Activated gamma-delta T cell treated with anti-CD3 and anti-CD28 coated beads, Interleukin-2, amount 50 U/mL, for 16 hours (primary cell): ENCODE results near the gene ERLIN1.
"Not testable (repeated sequence)": the region's sequence is repeated elsewhere in the genome, so short reads cannot be mapped to it uniquely, and the experiment has no call there.

Experiments
- DNase-seq: peaks from one replicate; pipeline ENCODE4 v3.0.0-alpha.2; 2020; ENCODE audit warnings: low read depth

The ERLIN1 gene

DNA sequence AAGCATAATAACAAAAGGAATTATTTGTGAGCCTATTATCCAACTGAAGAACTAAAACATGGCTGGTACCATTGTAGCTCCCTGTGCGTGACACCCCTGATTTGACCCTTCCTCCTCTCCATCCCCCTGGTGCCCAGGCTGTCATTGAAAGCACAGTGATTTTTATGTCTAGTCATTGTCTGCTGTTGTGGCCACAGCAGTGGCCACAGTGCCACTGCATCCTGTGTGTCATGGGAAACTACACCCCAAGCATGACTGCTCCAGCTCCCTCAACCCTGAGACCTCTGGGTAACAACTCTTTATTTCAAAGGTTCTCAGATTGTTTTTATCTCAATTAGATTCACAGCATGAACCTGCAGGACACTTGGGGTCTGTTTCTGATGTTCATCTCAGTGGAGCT, 52.0 kb downstream of the ERLIN1 start:
- DNase-seq: no peak

DNA sequence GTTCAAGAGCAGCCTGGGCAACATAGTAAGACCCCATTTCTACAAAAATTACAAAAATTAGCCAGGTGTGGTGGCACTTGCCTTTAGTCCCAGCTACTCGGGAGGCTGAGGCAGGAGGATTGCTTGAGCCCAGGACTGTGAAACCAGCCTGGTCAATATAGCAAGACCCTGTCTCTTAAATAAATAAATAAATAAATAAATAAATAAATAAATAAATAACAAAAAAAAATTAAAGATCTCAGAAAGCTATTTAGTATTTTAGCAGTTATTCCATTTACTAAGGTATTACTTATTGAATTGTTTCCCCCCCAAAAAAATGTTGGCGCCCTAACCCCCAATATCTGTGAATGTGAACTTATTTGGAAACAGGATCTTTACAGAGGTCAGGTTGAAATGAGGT, 53.4 kb downstream of the ERLIN1 start:
- no peak for DNase-seq

DNA sequence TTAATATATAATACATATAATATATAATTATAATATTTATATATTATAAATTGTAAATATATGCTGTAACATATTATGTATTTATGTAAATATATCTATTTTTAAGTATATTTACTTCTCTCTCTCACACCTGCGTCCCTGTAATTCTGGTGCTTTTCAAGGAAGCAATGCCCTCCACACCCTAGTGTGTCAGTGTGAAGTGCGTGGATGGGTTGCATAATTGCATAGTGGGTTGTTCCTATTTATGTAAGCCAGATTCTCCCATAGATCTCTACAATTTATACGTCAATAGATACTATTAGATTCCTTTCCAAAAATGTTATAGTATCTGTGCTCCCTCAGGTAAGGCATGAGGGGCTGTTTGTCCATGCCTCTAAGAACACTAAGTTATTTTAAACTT, 54.3 kb downstream of the ERLIN1 start:
- no peak for DNase-seq

DNA sequence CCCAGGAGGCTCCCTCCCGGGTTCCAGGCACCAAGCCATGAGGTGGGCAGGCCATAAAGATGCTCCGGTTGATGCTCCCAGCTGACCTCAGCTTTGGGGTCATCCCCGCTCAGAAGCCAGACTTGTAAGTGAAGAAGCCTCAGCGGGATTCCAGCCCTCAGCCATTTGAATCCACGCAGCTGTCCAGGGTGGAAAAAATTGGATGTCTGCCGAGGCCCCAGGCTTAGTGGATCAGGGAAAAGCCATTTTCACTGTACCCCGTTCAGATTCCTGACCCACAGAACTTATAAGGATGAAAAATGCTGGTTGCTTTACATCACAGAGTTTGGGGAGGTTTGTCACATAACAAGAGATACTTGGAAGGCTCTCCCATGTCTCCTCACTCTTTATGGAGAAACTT, 55.0 kb downstream of the ERLIN1 start:
- DNase-seq: no peak

DNA sequence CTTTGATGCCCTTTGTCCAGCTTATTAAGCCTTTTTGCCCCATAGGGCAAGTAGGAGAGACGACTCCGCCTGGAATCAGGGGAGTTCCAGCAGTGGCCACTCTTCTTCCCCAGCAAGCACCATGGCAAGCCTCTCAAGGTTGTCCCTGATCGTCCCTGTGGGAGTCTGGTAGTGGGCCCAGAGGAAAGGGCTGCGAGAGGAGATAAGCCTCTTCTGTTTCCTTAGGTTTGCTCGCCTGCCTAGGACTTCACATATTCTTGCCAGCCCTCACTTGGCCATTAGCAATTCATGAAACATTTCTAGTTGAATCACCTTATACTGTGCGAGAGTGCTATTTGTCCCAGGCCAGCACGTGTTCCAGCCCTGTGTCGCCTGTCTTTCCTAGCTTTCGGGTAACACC, 56.4 kb downstream of the ERLIN1 start:
- no peak for DNase-seq

DNA sequence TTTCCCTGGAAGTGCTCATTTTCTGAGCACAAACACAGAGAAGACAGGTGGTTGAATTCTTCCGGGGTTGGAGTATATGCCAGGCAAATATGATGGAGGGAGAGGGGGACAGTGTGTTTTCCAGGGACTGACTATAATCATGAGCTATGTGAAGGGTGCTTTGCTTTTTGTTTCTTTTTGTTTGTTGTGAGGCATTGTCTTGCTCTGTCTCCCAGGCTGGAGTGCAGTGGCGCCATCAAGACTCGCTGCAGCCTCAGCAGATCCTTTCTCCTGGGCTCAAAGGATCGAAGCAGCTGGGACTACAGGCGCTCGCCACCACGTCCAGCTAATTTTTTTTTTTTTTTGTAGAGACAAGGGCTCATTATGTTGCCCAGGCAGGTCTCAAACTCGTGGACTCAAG, 56.9 kb downstream of the ERLIN1 start:
- DNase-seq: no peak

DNA sequence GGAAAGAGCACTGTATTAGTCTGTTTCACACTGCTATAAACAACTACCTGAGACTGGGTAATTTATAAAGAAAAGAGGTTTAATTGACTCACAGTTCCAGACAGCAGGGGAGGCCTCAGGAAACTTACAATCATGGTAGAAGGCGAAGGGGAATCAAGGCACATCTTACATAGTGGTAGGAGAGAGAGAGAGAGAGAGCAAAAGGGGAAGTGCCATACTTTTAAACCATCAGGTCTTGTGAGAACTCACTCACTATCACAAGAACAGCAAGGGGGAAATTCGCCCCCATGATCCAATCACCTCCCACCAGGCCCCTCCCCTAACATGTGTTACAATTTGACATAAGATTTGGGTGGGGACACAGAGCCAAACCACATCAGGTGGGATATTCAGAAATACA, 60.5 kb downstream of the ERLIN1 start:
- DNase-seq: not testable (repeated sequence)

DNA sequence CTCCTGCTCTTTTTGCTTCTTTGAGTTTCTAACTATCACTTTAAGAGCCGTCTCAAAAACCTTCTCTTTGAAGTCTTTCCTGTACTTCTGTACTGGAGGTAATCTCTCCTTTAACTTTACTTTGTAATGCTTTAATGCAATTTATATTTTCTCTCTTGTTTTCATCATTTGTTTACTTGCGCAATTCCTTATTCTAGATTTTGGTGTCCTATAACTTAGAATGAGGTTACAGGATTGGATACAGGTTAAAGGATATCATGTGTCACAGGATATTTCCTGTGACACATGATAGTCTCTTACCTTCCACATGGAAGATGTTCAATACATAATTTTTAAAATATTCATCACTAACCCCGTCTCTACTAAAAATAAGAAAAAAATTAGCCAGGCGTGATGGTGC, 61.7 kb downstream of the ERLIN1 start:
- DNase-seq: no peak

DNA sequence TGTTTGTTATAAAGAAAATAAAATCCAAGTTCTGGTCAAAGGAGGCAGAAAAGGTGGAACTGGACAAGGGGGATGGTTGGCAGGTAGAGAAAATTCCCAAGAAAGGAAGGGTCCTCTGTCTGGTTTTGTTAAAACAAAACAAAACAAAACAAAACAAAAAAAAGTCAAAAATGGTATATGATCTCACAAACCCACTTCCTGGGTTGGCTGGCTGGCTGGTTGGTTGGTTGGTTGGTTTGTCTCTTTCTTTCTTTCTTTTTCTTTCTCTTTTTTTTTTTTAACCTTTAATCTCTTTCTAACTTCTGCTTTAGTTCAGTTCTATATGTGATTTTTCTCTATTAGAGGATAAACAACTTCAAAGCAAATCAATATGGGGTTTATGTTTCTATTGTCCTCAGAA, 63.0 kb downstream of the ERLIN1 start:
- DNase-seq: no peak

DNA sequence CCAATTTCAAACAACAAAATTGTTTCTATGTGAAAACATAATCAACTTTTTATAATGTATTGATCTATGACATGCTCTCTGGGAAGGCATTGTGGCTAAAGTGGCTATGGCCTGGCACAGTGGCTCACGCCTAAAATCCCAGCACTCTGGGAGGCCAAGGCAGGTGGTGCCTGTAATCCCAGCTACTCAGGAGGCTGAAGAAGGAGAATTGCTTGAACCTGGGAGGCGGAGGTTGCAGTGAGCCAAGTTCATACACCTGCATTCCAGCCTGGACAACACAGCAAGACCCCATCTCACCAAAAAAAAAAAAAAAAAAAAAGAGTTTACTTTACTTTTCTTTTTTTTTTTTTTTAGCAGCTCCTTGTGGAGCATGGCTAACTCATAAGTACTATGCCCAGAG, 65.3 kb downstream of the ERLIN1 start:
- DNase-seq: no peak

DNA sequence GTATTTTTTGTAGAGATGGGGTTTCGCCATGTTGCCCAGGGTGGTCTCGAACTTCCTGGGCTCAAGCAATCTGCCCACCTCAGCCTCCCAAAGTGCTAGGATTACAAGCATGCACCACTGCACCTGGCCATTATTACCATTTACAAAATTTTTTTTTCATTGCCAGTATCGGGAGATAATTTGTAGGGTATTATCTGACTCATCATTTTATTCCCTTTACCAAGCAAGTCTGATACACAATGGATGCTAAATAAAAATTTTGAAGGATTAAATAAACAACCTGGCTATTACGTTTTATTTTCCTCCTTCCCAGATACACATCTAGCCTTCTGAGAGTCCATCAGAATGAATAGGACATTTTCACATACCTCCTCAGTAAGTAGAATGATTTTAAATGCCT, 66.1 kb downstream of the ERLIN1 start:
- DNase-seq: no peak

DNA sequence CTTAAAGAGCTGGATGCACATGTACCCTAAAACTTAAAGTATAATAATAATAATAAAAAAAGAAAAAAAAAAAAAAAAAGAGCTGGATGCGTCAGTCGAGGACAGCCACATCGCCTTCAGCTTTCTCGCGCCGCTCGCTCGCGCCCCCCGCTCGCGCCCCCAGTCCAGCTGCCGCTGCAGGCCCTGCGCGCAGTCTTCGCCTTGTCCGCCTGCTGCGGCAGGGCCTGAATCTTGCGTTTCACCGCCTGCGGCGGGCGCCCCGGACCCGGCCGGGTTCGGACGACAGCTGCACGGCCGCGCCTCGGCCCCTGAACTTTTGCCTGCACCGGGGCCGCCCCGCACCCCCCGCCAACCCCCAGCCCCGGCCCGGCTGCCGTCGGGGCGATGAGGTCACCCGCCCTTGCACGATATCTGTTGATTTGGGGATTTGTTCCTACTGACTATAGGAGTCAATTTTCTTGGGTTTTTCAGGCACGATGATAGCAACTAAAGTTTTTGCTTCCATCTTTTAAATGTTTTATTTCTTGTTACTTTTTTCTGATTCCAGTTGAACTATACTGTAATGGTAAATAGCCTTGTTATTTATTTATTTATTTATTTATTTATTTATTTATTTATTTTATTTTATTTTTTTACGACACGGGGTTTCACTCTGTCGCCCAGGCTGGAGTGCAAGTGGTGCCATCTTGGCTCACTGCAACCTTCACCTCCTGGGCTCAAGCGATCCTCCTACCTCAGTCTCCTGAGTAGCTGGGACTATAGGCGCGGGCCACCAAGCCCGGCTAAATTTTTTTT, 70.7 kb downstream of the ERLIN1 start:
- no peak for DNase-seq

DNA sequence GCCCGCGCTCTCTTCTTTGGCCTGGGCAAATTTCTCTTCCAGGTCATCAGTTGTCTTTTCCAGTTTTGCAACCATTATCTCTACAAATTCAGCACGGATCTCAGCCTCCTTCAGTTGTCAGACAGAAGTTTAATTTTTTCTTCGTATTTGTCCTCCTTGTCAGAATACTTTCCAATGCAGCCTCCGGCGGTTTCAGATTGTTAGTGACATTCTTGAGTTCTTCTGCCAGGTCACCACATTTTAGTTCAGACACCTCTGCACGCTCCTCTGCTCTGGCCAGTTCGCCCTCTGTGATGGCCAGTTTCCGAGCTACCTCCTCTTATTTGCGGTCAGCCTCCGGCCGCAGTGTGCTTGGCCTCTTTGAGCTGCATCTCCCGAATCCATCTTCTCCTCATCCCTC, 71.4 kb downstream of the ERLIN1 start:
- no peak for DNase-seq

DNA sequence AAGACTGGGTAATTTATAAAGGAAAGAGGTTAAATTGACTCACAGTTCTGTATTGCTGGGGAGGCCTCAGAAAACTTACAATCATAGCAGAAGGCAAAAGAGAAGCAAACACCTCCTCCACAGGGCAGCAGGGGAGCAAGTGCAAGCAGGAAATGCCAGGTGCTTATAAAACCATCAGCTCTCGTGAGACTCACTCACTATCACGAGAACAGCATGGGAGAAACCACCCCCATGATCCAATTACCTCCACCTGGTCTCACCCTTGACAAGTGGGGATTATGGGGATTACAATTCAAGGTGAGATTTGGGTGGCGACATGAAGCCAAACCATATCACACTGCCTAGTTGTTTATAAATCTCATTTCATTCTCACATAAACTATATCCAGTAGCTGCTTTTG, 76.2 kb downstream of the ERLIN1 start:
- DNase-seq: no peak

DNA sequence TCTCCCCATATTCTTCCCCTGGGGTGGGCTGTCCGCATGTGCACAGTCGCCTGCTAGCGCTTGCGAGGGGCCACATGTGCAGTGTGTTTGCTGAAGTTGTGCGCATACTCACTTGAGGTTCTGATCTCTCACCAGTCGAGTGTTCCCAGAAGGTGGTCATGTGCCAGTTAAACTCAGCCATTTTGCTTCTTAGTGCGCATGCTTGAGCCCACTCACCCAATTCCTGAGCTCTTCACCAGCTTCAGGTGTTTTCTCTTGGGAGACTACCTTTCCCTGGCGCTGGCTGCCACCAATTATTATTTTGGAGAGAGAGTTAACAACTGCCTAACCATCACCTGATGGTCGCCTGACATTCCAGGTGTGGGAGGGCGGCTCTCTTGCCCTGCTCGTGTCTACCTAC, 79.0 kb downstream of the ERLIN1 start:
- no peak for DNase-seq

DNA sequence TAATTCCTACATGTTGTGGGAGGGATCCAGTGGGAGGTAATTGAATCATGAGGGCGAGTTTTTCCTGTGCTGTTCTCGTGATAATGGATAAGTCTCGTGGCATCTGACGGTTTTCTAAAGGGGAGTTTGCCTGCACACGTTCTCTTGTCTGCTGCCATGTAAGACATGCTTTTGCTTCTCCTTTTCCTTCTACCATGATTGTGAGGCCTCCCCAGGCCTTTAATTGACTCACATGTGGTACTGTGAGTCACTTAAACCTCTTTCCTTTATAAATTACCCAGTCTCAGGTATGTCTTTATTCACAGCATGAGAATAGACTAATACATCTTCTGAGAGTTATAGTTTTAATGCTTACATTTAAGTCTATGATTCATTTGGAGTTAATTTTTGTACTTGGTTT, 81.5 kb downstream of the ERLIN1 start:
- DNase-seq: no peak

DNA sequence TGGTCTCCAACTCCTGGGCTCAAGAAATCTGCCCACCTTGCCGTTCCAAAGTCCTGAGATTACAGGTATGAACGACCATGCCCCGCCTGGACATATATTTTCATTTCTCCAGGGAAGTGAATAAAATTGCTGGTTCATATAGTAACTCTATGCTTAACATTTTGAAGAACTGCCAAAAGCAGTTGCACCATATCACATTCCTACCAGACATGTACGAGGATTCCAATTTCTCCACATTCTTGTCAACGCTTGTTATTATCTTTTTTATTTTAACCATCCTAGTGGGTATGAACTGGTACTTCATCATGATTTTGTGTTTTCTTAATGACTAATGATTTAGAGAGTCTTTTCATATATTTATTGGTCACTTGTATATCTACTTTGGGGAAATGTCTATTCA, 82.2 kb downstream of the ERLIN1 start:
- DNase-seq: no peak

DNA sequence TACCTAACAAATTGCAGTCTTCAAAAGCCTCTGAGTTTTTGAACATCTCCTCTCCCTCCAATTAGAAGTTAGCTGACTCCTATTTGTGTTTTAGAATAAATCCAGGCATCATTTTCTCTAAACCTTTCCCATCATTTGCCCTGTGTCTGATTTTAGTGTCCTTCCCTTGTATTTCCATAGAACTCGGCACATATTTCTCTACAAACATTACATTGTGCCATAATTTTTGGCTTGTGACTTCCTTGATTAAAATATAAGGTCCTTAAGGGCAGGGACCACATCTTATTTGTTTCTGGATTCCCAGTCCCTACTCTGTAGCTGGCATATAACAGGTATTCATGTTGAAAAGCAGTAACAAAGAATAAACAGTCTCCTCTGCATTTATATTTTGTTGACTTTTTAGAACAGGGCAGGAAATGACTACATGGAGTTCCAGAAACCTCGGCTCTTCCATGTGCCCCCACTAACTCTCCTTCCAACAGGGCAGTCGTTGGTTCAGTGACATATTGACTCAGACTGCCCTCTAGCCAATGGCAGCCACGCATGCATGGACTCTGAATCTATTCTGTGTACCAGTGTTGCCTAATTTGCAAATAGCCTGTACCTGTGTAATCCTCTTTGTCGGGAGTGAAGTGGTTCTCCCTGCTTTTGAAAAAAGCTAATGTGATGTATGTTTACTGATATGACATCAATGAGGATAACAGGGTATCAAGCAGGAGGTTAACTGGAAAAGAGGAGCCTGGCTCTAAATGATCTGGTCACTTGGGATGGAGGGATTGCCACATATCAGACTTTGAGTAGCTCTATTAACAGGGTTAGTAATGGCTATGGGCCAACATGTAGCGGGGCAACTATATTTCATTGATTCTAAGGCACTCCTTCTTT, 84.4 kb downstream of the ERLIN1 start:
- no peak for DNase-seq

DNA sequence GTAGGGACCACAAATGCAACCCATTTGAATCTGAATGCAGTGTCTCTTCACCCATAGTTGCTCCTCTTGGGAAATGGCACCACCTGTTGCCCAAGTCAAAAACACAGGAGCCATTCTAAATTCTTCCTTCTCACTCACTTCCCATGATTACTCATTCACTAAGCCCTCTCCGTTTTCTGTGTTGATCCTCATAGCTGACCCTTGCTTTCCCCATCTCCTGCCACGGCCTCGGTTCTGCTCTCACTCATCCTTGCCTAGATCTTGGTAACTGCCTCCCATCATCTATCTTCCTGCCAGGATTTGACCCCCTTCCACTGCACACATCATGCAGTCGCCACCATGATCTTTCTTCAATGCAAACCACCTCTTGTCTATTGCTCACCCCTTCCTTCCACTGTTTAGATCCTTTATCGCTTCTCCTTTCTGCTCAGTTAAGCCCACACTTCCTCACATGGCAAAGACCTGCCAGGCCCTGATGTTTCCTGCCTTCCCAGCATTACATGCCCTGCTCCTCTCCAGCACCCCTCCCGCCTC, 85.1 kb downstream of the ERLIN1 start:
- DNase-seq: no peak
